Activated CD4-positive, alpha-beta T cell treated with anti-CD3 and anti-CD28 coated beads, Interleukin-2, amount 50 U/mL, for 24 hours (primary cell): ENCODE measurements around the gene MRPL55.
A peak's percentile ranks its signal among the peaks of the same experiment; 100 is the strongest.

ENCODE experiments used
- DNase-seq, 2 donors: peaks; one replicate each; pipeline ENCODE4 v3.0.0-alpha.2; 2020; ENCODE audit warnings: low read depth in 1 of 2, low spot score in 1 of 2

The MRPL55 gene

DNA sequence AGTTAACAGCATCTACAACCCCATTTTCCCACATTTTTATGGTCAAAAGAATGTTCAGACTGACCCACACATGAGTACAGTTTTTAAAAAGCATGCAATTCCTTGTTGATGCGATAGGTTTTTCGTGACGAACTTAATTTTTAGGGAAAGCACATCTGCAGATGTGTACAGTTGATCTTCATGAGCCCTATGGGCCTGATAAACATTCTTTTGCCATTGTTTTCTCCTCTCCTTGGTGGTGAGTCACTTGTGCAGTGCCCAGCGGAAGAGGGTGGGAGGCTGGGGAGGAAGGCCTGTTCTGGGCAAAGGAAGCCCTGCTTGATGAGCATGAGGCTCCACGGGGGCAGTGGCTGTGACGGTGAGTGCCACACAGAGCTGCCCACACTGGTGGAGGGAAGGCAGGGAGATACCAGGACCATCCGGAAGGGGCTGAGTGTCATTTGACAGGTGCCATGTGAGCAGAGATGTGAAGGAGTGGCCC lies 21.3 kb downstream of the MRPL55 start:
- DNase-seq, result no peak

DNA sequence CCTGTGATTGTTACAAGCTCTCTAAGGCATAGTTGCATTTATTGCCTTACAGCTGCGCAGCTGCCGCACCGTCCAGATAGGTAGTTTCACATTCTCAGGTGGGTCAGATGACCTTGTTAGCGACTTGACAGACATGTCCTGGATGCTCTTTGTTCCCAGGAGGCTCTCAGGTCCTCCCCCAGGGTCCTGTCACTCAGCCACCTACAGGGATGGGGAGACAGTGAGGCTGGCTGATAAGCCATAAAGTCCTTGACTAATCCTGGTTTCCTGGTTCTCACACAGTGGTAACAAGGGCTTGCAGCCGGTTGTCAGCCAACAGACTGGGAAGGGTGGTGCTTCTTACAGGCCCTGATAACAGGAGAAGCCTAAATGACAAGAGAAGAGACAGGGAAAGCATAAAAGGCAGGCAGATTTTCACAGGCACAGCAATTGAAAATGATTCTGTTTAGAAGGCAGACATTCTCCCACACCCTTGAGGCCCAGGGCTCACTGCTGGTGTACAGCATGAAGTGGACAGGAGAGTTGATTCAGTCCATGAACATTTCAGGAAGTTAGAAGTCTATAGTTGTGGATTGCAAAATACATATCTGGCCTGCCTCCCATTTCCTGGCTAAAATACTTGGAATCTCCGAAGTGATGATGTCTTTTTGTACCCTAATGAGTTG lies 23.7 kb downstream of the MRPL55 start:
- DNase-seq, result no peak

GRCh38 chr1:228084797-228085196 lies 24.3 kb downstream of the MRPL55 start:
- no peak for DNase-seq

GRCh38 chr1:228084325-228084724 lies 24.8 kb downstream of the MRPL55 start:
- no peak for DNase-seq

DNA sequence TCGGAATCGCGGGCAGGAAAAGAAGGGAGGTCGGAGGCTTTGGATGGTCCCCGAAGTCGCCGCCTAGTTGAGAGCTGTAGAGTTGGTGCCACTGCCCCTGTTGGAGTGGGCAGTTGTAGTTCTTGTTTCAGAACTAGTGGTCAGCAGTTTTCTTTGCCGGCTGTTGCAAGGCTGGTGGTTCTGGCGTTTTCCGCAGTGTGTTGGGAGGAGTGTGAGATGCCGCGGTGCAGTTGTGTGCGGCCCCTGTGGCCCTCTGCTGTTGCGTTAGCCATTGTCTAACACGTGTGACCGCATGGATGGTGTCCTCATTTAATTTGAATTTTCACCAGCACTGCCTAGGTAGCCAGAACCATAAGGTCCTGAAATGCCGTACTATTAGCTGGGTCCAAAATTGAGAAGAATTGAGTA lies 25.2 kb downstream of the MRPL55 start:
- DNase-seq, result no peak

GRCh38 chr1:228082918-228083870 lies 25.9 kb downstream of the MRPL55 start:
- DNase-seq, result no peak

- peak; percentile 83 to 86 for DNase-seq
These were observed 26.7 kb downstream of the MRPL55 start, which contains the start of gene ARF1 for GRCh38 chr1:228082214-228082917. ARF1 (plus strand) TSS chr1:228082708; CDS start chr1:228097115, 14,407 bp downstream.

DNA sequence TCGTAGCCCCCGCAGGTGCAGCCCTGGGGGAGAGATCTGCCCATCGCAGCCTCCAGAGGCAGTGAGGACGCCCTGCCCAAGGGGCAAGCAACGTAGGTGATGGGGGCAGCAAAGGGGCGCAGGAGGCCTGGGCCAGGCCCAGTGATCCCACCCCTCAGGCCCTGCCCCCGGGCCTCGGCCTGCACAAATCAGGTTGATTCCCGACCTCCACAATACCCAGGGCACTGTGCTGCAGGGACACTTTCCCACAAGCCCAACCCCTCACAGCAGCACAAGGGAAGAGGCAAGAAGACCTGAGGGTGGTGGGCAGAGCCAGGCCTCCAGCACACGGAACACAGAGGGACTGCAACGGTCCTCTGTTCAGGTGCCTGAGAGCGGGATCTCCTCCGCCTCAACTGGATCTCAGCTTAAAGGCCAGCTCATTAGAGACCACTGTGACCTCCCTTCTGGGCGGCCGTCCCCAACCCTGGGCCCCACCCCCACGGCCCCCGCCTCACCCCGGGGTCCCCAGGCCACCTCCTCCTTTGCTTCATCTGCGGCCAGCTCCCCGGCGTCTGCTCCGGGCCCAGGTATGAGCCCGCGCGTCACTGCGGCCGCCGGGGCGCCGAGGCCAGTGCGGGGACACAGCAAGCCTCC lies 27.4 kb downstream of the MRPL55 start:
- DNase-seq, result no peak

DNA sequence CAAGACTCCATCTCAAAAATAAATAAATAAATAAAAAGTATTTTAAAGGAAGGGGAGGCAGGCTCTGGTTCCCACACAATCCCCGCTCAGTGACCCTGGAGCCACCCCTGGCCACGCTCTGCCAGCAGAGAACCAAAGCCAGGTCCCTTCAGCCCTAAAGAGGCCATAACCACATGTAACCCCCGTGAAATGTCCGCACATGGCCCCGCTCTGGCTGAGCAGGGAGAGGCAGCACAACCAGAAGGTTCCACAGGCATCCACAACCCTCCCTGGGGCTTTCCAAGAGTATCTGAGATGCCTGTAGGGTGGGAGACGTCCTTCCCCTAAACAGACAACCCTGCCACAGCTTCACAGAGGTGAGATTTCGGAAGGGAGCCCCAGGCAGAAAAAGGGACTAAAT lies 28.0 kb downstream of the MRPL55 start:
- DNase-seq, result no peak

- DNase-seq, result no peak
These were observed 29.4 kb downstream of the MRPL55 start for GRCh38 chr1:228079601-228080263.

- DNase-seq, result no peak
These were observed 30.1 kb downstream of the MRPL55 start for GRCh38 chr1:228079013-228079412.

DNA sequence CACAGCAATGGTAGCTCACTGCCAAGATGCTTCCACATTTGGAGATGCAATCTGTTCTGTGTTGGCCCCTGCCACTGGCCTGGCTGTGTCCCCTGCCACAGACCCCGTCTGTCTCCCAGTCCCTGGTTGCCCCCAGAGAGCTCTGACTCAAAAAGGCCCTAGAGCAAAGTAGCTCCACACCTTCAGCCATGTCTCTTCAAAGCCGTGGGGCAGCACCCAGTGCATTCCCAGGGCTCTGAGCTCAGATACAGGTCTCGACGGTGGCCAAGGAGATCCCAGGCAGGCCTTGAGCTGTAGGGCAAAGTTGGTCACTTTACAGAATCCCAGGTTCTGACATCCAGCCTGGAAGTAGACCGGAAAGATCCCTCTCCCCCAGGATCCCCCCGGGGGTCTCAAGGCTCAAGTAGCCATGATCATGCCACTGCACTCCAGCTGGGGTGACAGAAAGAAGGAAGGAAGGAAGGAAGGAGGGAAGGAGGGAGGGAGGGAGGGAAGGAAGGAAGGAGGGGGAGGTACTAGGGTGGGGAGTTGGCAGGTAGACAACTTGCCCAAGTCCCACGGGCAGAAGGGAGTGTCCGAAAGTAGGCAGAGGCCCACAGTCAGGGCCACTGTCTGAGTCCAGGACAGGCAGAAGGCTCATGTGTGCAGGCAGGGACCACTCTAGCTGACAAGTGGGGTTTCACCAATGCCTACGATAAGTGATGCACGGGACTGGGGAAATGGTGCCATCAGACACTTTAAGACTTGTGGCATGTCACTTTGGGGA lies 31.4 kb downstream of the MRPL55 start:
- DNase-seq, result no peak

- DNase-seq, result no peak
These were observed 32.2 kb downstream of the MRPL55 start for GRCh38 chr1:228076796-228077430.

DNA sequence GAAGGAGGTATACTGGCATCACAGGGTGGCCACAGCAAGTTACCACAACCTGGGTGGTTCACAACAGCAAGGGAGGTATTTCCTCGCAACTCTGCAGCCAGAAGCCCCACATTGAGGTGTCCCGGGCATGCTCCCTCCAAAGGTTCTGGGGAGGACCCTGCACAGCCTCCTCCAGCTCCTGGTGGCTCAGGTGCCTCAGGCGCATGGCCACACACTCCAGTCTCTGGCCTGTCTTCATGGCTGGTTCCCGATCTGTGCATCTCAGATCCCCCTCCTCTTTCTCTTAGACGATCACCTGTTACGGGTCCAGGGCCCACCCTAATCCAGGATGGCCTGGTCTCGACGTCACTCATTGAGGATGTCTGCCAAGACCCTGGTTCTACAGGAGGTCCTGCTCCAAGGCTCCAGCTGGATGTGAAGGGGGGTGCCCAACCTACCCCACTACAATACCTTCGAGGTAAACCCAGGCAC lies 33.3 kb downstream of the MRPL55 start:
- no peak for DNase-seq

- no peak for DNase-seq
These were observed 34.0 kb downstream of the MRPL55 start for GRCh38 chr1:228074954-228075730.

- DNase-seq, result no peak
These were observed 35.1 kb downstream of the MRPL55 start for GRCh38 chr1:228073857-228074545.

- DNase-seq, result no peak
These were observed 35.8 kb downstream of the MRPL55 start for GRCh38 chr1:228073061-228073856.
